ENCODE results near the gene CTAG1B. TPM values are rescaled to one million over a fixed set of nuclear protein-coding genes. Genes with fewer than 3 reads are reported as not detected.
"Not testable (repeated sequence)": the region's sequence is repeated elsewhere in the genome, so short reads cannot be mapped to it uniquely, and the experiment has no call there.

The CTAG1B gene
- total RNA-seq, 4 donors from 2014 or later, result not detected

DNA sequence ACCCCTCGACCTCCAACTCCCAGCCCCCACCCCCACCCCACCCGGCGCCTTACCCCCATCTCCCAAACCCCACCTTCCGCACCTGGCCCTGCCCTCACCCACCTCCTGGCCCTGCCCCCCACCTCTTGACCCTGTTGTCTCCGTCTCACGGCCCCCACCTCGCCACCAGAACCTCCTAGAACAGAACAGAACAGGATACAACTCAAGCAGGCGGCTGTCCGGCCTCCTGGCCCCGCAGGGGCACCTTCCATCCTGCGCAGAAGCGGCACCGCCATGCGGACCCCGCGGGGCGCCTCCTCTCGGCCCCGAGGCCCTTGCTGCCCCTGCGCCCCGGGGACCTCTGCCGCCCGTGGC, 33.9 kb upstream of the CTAG1B start:
- DNase-seq, result no peak
- intact Hi-C loops (cut with DNase I), result no loop called here
- TF ChIP-seq, protein P1, sequence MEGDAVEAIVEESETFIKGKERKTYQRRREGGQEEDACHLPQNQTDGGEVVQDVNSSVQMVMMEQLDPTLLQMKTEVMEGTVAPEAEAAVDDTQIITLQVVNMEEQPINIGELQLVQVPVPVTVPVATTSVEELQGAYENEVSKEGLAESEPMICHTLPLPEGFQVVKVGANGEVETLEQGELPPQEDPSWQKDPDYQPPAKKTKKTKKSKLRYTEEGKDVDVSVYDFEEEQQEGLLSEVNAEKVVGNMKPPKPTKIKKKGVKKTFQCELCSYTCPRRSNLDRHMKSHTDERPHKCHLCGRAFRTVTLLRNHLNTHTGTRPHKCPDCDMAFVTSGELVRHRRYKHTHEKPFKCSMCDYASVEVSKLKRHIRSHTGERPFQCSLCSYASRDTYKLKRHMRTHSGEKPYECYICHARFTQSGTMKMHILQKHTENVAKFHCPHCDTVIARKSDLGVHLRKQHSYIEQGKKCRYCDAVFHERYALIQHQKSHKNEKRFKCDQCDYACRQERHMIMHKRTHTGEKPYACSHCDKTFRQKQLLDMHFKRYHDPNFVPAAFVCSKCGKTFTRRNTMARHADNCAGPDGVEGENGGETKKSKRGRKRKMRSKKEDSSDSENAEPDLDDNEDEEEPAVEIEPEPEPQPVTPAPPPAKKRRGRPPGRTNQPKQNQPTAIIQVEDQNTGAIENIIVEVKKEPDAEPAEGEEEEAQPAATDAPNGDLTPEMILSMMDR (IDR thresholded peaks at IDR 0.05), result no peak
- no peak for TF ChIP-seq POLR2A (IDR thresholded peaks at IDR 0.05)
- Histone ChIP-seq H3K4me3 (replicated peaks in 1 of 3) (no peak overlapping the region), H3K27me3 (no peaks in the 10 kb centered on the region), H3K4me1 (no peaks in the 10 kb centered on the region), H3K27ac (no peak overlapping the region), H3K9me3 (no peaks in the 10 kb centered on the region), H3K36me3 (no peaks in the 10 kb centered on the region)
- 90 to 96% methylated on average over 6 to 9 of the region's 23 CpGs for WGBS, 2 donors

DNA sequence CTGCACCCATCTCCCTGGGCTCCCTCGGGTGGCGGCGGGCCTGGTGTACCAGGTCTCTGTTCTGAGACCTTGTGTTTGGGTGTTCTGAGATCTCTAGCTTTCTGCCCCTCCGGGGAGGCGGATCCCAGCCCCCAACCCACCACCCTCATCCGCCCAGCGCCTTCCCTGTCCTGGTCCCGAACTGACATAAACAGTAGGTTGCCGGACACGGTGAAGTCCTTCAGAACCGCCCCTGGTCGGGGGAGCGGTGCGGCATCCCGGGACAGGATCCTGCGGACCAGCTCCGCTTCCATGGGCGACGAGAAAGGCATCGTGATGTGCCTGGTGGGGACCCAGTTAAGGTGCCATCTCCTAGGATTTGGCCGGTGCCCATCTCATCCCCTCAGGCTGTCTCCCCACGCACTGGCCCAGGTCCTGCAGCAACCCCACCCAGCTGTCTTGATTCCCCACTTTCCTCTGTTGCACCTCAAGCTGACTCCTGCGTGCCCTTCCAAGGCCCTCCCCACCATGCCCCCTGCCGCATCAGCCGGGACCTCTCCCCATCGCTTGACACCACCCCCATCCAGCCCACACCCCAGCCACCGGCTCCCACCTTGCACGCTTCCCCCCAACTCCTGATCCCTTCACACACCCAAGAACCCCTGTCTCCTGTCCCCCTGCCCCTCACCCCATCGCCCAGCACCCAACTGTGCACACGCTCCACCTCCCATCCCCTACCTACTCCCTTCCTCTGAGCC, 33.4 kb upstream of the CTAG1B start:
- no peaks in the 10 kb centered on the region for H3K4me1 ChIP-seq
- intact Hi-C loops (cut with DNase I), result no loop called here
- no peaks in the 10 kb centered on the region for H3K36me3 ChIP-seq
- H3K4me3 ChIP-seq (replicated peaks in 1 of 3), result no peak overlapping the region
- no peak for DNase-seq
- no peak overlapping the region for H3K27ac ChIP-seq
- WGBS, 2 donors, result 97 to 98% methylated on average over 10 to 21 of the region's 30 CpGs
- no peaks in the 10 kb centered on the region for H3K9me3 ChIP-seq
- TF ChIP-seq, protein P1 (IDR thresholded peaks at IDR 0.05), result no peak
- TF ChIP-seq POLR2A (IDR thresholded peaks at IDR 0.05), result no peak
- no peaks in the 10 kb centered on the region for H3K27me3 ChIP-seq

DNA sequence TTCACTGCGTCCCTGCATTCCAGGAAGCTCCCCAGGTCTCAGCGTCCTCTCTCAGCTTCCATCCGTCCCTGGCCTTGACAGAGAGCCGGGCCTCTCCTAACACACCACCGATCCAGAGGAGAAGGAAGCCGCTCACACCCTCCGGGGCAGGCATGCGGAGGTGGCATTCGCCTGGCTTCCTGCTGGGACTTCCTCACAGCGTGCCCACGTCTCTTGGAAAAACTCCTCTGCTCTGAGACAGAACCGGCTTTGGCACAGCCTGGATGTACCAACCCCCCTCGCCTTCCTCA, 31.1 kb upstream of the CTAG1B start:
- intact Hi-C loops (cut with DNase I), result no loop called here
- no peak for DNase-seq
- Histone ChIP-seq H3K27me3 (no peaks in the 10 kb centered on the region), H3K4me3 (replicated peaks in 1 of 3) (no peak overlapping the region), H3K9me3 (no peaks in the 10 kb centered on the region), H3K36me3 (no peaks in the 10 kb centered on the region), H3K27ac (no peak overlapping the region), H3K4me1 (no peaks in the 10 kb centered on the region)
- 47 to 51% methylated on average over 3 to 8 of the region's 13 CpGs for WGBS, 2 donors
- no peak for TF ChIP-seq POLR2A (IDR thresholded peaks at IDR 0.05)
- TF ChIP-seq, protein P1 (IDR thresholded peaks at IDR 0.05), result no peak

DNA sequence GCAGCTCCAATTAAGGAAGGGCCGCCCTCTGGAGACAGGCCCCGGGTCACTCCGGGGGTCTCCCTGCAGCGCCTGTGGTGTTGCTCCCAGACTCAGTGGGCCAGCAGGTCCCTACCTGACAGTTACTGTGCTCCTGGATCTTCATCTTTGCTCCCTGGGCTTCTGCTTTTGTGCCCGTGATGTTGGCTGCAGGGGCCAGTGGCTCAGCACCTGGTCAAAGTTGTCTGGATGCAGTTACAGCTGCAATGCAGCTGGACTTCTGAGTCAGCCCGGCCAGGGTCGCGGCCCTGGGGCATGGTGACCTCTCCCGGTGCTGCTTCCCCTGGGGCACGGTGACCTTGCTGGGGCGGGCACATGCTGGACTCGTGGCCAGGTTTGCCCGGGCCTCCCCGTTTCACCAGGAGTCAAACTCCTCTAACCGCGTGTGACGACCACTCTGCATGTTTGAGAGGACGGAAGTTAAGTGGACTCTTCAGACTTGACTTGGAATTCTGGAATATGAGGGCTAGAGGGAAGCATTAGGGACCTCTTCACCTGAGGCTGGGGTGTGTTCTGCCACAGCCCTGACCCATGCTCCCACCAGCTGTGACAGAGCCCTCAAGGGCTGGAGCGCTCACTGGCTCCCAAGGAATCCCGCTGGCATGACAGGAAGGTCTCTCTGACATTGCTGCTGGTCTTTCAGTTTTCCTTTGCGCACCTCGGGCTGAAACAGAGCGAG, 30.6 kb upstream of the CTAG1B start:
- 60 to 64% methylated on average over 5 to 8 of the region's 23 CpGs for WGBS, 2 donors
- Histone ChIP-seq H3K36me3 (no peaks in the 10 kb centered on the region), H3K4me3 (replicated peaks in 1 of 3) (no peak overlapping the region), H3K4me1 (no peaks in the 10 kb centered on the region), H3K9me3 (no peaks in the 10 kb centered on the region), H3K27ac (no peak overlapping the region), H3K27me3 (no peaks in the 10 kb centered on the region)
- intact Hi-C loops (cut with DNase I), result no loop called here
- DNase-seq, result no peak
- no peak for TF ChIP-seq POLR2A (IDR thresholded peaks at IDR 0.05)
- TF ChIP-seq, protein P1 (IDR thresholded peaks at IDR 0.05), result no peak

DNA sequence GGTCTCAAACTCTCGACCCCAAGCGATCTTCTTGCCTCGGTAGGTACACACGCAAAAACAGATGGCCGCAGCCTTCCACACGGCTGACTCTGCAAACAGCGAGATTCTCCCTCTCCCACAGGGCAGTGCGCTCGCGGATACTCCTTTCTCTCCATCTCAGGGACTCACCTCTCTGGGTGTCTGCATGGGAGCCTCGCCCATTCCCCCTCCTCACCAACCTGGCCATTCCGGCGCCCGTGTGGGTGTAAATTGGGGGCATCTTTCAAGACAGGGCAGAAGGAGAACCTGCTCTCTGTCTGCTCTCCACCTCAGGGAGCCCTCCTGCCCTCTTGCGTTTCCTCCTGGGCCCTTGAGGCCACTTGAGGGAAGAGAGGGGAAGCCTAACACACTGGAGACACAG, 29.8 kb upstream of the CTAG1B start:
- Histone ChIP-seq H3K4me3 (replicated peaks in 1 of 3) (no peak overlapping the region), H3K27me3 (no peaks in the 10 kb centered on the region), H3K4me1 (no peaks in the 10 kb centered on the region), H3K27ac (no peak overlapping the region), H3K36me3 (no peaks in the 10 kb centered on the region), H3K9me3 (no peaks in the 10 kb centered on the region)
- TF ChIP-seq POLR2A (IDR thresholded peaks at IDR 0.05), result no peak
- TF ChIP-seq, protein P1 (IDR thresholded peaks at IDR 0.05), result no peak
- no peak for DNase-seq
- intact Hi-C loops (cut with DNase I), result no loop called here
- WGBS, 2 donors, result 59 to 62% methylated on average over 7 to 10 of the region's 15 CpGs

DNA sequence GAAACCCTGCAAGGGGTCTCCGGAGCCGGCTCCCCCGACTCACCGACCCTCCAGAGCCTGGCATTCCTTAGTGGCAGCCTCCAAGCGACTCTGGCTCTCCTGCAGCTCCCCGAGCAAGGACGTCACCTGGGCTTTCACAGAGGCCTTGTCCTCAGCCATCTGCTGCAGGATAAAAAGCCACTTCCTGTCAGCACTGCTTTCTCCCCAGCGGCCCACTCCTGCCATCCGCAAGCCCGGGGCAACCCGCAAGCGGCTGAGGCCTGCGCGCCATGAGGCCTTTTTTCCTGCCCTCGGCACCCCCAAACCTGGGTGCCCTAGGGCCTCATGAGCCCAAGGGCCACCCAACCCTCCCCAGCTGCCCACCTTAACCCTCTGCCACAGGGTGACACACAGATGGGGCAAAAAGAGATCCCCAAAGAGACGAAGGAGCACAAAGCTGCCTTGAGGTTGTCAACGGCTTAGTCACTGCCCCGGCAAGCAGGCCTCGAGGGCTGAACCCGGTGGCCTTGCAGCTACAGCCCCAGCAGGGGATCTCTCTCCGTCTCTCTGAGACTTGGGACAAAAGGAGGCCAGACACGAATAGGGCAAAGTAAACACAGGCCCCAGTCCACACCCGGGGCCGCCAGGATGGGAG, 26.8 kb upstream of the CTAG1B start:
- H3K27ac ChIP-seq; H3K36me3 ChIP-seq; H3K4me3 ChIP-seq (replicated peaks in 1 of 3); H3K27me3 ChIP-seq; DNase-seq; H3K9me3 ChIP-seq; H3K4me1 ChIP-seq; intact Hi-C loops (cut with DNase I): not testable (repeated sequence)
- WGBS, 2 donors, result no CpG with 5 or more reads among the region's 24 CpGs

DNA sequence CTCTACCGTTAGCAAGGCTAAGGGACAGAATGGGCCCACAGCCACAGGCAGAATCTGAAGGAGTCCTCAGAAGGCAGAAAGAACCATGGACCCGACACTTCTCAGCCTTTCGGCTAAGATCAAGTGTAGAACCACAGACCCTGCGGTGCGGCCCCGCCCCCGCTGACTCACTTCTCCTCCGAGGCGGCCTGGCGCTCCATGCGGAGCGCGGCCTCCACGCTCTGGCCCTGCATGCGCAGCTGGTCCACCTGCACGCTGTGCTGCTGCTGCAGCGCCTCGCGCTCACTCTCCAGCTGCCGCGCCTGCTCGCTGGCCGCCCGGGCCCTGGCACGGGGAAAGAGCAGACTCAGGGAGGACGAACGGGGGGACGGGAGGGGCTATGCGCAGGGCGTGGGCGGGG, 24.6 kb upstream of the CTAG1B start:
- H3K36me3 ChIP-seq; H3K4me1 ChIP-seq; H3K27ac ChIP-seq; intact Hi-C loops (cut with DNase I); DNase-seq; H3K27me3 ChIP-seq; H3K4me3 ChIP-seq (replicated peaks in 1 of 3); H3K9me3 ChIP-seq: not testable (repeated sequence)
- WGBS, 2 donors, result no CpG with 5 or more reads among the region's 31 CpGs
